Measurements from ENCODE around the gene RPP21.
A peak's percentile ranks its signal among the peaks of the same experiment; 100 is the strongest.

Gene RPP21

DNA sequence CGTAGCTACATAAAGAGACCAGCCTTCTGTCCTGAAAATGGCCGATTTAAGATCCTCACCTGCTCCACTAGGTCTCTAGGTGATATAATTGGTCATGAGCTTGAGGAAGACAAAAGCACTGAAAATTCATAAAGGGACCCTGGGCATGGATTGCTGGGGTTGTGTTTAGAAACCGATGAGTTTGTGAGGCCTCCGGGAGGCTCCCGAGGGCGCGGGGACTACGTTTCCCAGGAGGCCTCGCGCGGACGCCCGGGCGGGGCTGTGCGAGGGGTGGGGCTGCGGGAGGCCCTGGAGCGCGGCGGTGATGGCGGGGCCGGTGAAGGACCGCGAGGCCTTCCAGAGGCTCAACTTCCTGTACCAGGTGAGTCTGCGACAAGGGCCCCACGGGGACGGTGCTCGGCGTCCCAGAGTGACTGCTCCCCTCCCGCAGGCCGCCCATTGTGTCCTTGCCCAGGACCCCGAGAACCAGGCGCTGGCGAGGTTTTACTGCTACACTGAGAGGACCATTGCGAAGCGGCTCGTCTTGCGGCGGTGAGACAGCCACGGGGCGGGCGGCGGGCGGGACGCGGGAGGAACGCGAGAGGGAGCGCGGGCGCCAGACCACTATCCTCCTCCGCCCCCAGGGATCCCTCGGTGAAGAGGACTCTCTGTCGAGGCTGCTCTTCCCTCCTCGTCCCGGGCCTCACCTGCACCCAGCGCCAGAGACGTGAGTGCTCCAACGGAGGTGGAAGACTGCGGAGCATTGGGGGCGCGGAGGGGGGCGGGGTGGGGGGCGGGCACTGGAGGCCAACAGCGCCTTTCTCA lies at the start of gene RPP21:
TSS of gene RPP21 (plus strand) at position 289 of the 804 bp plus-strand sequence. CDS start at position 305, 16 bp downstream.
- peak; percentile 98 to 99 for ATAC-seq

DNA sequence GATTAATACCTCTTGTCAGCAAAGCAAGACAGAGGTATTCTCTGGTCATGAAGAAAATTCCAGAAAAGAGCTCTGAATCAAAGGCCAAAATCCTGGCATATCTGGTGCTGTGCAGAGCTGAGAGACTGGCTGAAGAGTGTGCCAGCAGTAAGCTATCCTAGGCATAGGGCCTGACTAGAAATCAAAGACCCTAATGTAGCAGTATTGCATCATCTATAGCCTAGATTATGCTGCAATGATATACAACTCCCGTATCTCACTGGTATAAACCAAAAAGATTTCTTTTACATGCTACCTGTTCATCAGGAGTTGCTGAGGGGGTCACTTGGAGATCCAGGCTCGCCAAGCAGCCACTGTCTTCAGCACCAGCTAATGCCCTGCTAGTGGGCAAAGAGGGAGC lies 49.1 kb upstream of the RPP21 start:
- no peak for ATAC-seq

DNA sequence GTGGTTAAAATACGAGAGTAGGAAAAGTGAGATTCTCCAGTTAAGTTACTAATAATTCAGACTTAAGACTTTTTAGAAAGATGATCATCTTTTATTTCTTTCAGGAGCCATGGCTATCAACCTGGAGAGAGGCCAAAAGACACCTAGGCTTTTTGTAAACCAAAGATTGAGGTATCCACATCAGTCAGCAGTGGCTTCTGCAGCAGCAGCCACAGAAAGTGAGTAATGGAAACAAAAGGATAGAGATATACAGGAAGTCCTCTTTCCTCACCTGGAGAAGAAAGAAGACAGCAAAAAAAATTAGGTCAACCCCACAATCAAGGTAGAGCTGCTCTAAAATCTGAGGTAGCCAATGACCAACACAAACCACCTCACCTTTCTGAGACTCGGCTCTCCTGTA lies 41.0 kb upstream of the RPP21 start:
- ATAC-seq = no peak

DNA sequence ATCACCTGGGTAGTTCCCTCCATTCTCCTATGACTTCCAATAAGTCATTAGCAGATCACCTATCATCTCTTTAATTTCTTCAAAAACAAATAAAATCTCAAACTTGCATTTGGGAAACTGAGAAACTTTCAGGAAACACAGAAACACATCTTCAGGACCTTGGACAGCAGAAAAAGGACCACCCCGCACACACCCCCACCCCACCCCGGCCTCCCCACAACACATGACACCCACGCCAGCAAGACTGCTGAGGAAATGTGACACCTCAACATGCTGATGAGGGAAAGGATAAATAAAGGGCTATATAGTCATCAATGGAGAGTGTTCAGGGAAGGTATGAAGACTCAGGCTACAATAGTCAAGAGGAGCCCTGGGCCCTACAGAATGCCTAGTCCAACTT lies 33.9 kb upstream of the RPP21 start:
- ATAC-seq = no peak

DNA sequence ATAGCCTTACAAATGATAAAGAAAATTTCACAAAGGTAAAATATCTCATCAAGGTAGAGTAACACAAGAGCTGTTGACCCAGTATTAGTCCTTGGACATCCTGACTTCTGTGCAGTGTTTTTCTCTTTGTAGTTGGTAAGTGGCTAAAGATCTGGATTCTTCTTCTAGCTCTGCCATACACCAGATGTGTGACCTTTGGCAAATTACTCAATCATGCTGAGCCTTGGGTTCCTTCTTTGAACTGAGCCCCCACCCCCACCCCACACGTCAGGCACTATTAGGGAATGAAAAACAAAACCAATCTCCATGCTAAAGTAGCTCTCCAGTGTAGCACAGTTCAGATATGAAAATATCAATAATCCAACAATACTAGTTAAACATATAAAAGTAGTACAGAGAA lies 33.3 kb upstream of the RPP21 start:
- no peak for ATAC-seq

DNA sequence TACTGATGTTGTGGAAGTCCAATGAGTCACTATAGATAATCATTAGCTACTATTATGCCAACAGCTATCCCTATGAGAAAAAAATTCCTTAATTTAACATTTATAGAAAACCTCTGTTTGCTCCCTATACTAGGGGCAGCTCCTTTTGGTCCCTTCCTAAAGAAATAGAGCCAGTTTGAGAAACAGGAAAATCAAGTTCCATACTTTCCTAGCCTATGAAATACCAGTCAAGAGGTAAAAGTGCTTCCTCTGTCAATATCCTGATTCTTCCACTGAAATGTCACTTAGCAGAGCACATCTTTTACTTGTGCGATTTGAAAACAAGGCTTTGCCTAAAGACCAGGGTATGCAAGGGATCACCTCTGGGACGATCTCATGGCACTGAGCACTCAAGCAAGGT lies 32.7 kb upstream of the RPP21 start:
- no peak for ATAC-seq

DNA sequence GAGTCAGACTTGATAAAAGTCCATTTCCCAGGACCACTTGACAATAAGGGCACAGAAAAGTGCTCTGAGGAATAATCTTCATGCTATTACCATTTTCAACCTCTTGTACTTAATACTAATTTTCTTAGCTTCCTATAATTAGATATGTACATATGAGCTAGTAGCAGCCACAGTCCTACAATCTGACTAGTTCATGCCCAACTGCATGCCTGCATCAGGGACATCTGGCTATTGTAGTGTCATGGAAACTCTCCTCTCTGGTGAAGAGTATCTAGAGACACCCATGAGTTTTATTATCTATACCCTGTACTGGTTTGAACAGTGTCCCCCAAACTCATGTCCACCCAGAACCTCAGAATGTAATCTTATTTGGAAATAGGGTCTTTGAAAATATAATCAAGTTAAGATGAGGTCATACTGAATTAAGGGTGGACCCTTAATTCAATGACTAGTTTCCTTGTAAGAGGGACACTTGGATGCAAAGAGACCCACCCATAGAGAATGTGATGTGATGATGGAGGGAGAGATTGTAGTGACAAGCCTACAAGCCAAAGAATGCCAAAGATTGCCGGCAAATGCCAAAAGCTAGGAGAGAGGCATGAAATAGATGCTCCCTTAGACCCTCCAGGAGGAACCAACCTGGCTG lies 32.2 kb upstream of the RPP21 start:
- no peak for ATAC-seq

DNA sequence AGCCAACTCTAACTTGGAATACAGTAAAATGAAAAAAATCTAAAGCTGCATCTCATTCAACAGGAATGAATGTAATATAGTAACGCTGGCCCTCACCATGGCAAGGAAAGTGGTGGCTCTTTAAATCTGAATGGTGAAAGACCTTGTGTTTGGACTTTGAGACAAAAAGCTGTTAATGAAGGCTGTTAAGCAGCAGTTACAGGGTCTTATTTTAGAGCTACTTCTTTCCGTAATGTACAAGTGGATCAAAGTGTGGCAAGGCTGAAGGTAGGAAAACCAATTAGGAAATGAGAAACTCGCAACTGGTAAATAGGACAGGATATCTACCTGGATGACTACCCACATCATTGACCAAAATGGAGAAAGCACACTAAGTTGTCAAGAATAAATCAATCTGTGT lies 29.8 kb upstream of the RPP21 start:
- ATAC-seq = no peak

DNA sequence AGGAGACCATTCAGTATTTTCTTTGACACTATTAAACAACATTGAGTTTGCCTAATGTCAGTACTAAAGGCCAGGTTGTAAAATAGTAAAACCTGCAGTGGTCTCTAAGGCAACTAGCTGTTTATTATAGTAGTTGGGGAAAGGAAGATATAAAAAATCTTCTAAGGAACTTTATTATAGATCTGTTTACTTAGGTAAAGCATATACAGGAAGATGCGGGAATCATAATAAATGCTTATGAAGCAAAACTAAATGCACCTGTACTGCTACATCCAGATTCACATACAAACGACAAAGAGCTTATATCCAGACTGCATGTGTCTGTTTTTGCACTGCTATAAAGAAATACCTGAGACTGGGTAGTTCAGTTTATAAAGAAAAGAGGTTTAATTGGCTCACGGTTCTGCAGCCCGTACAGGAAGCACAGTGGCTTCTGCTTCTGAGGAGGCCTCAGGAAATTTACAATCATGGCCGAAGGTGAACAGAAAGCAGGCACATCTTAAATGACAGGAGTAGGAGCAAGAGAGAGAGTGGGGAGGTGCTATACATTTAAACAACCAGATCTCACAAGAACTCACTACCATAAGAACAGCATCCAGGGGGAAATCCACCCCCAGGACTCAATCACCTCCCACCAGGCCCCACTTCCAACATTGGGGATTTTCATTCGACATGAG lies 26.9 kb upstream of the RPP21 start:
- ATAC-seq = no peak

DNA sequence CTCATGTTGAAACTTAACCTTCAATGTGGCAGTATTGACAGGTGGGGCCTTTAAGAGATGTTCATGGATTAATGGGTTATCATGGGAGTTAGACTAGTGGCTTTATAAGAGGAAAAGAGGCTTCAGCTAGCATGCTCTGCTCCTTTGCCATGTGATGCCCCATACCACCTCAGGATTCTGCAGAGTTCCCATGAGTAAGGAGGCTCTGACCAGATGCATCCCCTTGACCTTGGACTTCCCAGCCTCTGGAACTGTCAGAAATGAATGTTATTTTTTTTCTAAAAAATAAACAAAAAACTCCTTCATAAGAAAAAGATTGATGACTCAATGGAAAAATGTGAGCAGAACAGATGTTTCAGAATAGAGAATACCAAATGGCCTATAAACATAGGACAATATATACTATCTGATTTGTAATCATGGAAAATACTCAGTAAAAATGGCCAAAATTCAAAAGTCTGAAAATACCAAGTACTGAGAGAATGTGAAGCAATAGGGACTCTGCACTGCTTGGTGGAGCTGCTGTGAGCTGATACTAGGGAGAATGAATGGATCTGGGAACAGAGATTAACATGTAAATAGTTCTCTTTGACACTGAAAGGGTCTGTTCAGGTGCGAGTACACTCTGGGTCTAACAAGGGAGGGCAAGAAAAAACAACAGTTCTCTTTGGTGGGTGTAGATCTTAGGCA lies 25.7 kb upstream of the RPP21 start:
- no peak for ATAC-seq

DNA sequence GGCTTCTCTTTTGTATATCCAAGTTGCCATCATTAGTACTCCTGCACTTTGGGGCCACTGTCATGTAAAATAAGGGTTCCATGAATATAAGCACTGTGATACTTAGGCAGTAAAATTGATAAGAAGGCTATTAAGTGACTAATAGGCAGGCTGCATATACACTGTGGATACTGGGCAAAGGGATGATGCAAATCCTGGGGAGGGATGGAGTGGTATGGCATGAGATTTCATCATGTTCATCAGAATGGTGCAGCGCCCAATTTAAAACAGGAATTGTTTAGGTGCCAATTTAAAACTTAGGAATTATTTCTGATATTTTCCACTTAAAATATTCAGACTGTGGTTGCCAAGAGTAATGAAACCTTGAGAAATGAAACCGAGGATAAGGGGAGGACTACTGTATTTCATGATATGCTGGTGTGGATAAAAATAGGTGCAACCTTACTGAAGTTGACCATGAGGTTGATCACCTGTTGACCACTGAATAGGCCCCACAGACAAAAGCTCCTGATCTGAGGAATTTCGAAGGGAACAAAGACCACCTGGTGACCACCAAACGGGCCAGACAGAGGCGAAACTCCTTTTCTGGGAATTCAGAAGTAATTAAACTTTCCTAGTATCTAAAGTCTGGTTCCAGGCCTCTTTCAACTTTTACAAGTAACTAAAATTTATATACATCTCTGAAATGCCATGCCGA lies 23.1 kb upstream of the RPP21 start:
- no peak for ATAC-seq

DNA sequence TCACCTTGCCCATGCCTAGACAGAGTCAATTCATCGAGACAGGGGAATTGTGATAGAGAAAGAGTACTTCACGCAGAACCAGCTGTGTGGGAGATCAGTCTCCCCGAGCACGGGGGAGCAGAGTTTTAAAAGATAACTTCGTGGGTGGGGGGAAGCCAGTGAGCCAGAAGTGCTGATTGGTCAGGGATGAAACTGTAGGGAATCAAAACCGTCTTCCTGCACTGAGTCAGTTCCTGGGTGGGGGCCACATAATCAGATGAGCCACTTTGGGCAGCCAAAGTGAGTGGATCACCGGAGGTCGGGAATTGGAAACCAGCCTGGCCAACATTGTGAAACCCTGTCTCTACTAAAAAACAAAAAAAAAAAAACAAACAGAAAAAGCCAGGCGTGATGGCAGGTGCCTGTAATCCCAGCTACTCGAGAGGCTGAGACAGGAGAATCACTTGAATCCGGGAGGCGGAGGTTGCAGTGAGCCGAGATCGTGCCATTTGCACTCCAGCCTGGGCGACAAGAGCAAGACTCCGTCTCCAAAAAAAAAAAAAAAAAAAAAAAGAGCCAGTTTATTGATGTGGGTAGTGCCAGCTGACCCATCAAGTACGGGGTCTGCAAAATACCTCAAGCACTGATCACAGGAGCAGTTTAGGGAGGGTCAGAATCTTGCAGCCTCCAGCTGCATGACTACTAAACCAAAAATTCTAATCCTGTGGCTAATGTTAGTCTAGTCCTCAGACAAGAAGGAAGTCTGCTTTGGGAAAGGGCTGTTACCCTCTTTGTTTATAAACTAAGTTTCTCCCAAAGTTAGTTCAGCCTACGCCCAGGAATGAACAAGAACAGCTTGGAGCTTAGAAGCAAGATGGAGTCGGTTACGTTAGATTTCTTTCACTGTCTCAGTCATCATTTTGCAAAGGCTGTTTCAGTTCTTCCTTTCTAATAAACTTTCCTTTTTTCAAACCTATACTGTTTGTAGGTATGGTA lies 22.1 kb upstream of the RPP21 start:
- ATAC-seq = no peak

DNA sequence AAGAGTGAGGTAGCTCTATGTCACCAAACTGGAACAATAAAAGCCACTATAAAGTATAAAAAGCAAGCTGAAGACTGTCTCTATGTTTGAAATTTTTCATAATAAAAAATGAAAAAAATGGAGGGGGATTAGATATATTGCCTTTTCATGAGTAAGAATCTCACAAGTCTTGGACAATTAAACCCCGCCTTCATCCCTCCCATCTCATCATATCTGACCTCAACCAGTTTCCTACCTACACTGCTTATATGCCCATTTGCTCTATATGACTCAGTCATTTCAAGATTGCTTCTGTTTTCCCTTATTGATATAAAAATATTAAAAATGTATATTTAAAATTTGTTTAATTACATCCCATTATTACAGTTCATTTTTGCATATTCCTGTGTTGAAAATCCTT lies 21.1 kb upstream of the RPP21 start:
- no peak for ATAC-seq

DNA sequence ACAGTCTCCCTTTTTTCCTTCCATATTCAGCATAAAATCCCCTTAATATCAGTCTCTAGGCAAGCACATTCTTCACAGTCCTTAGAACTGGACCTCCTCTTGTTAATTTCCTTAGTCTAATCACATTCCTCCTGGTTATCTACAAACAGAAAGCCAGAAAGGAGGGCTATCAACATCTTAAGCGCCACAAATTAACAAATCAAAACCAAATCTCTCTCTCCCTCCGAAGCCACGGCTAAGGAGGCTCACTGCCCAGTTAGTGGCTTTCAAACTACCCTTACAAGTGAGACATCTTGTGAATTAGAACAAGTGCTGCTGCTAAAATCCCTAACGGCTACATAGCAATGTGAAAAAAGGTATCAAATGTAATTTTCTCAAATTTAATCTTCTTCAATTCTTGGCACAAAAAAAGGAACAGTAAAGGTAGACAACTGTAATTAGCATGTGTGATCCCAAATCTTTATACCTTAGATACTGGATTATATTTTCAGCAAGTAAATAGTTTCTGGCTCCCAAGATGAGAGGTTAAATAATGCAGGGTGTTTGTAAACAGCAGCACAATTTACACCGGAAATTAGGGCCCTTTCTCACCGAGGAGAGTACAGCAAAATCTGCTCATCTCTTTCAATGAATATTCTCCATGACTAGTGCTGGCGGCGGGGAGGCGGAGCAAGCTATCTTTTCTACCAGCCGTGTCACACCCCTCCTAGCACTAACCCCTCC lies 19.6 kb upstream of the RPP21 start:
- peak; percentile 76 to 82 for ATAC-seq

DNA sequence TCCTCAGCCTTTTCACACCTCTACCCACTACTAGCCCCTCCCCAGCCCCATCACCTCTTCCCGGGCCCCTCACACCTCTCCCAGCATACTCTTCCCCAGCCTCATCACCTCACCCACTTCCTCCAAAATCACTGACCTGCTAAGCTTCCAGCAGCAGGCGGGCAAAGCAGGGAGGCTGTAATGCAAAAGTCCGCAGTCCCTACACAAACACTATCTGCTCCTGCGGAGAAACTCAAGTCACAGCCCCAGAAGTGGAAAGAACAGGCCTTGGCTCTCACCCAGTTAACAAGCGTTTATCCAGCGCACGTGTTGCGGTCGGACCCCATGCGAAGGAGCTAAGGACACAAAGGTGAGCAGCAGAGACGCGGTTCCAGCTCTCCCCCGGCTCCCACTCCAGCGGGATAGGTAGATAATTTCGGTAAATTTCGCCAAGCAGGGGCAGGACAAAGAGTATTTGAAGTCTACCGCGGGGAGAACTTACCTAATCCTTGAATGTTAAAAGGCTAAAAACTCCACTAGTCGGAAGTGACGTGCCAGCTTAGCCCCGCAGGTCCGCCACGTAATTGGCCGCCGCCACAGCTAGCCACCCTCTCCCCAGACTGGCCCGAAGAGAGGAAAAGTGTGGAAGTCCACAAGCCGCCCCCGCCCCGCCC lies 19.0 kb upstream of the RPP21 start:
- ATAC-seq = peak; percentile 58 to 65

DNA sequence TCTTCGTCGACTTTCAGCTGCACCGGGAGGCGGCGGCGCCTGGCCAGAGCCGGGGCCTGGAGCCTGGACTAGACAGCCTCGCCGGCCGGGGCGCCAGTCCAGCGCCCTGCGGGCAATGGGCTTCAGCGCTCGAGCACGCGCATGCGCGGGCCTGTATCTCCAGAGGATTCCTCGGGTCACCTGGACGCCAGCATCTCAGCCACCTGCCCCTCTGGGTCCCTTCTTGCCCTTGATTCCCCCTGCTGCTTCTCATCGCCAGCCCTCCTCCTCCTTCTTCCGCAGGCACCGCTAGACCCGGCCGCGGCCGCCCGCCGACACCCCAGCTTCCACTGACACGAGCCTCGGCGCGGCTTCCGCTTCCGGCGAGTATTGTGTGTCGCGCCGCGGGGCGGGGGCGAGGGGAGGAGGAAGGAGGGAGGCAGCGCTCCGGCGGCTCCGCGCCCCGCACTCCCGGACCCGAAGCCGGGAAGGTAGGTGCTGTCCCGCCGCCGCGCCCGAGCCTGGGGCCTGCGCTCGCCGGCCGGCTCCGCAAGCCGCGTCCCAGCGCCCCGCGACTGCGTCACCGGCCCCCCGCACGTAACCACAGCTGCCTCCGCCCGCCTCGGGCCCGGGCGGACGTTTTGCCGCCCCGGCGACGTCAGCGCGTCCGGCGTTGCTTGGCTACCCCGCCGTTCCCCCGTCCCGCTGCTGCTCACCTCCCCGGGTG lies 18.3 kb upstream of the RPP21 start, which contains the start of gene TRIM39:
TSS of gene TRIM39 (plus strand) at position 402 of the 706 bp plus-strand sequence. CDS start 2,391 bp downstream, outside the sequence.
- peak; percentile 64 to 66 for ATAC-seq

DNA sequence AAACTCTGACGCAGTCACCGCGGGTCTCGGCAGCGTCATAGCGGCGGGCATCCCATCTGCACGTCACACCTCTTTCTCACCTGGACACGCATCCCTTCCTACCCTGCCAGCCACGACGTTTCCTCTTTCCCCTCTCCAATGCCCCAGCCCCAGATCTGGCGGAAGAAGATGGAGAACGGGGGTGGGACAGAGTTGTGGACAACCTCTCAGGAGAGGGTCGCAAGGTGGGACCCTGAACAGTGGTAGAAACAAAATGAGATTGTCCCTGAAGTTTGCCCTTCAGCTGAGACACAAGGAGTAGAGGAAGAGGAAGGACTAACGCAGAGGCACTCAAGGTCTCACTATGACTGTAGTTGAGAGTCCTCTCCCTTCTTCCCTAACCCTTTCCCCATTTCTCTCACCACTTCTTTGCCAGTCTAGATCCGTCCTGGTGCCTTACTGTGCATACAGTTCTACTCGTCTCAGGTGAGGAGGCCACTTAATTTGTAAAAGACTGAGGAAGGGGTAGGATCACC lies 17.7 kb upstream of the RPP21 start:
- ATAC-seq = no peak

DNA sequence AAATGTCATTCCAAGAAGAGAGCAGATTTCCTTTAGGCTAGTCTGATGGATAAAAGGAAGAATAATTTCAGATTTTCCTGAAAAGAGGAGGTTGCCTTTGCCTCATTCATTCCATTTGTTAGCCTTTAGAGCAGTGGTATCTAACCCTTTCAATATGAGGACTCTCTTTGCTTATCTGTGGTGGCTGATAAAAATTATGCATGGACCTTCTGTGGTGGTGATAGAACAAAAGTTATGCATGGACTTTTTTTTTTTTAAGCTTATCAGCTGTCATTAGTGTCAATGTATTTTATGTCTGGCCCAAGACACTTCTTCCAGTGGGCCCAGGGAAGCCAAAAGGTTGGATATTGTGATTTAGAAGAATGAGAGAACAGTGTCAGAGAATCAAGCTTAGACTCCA lies 16.6 kb upstream of the RPP21 start:
- no peak for ATAC-seq

DNA sequence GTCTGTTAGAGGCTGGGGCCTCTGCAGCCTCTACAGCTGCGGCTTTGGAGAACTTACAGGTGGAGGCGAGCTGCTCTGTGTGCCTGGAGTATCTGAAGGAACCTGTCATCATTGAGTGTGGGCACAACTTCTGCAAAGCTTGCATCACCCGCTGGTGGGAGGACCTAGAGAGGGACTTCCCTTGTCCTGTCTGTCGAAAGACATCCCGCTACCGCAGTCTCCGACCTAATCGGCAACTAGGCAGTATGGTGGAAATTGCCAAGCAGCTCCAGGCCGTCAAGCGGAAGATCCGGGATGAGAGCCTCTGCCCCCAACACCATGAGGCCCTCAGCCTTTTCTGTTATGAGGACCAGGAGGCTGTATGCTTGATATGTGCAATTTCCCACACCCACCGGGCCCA lies 15.6 kb upstream of the RPP21 start:
- no peak for ATAC-seq
